OCI-LY7 (cell line): Measurements from ENCODE around the gene TPX2.

Experiments used
- CTCF ChIP-seq: fragments of 200-600 bp; sonication (generic); conservative IDR thresholded peaks from 2 replicates; pipeline ENCODE4 v1.5.1; 2014; ENCODE audit warnings: mild to moderate bottlenecking, antibody characterized with exemption, low read length, moderate library complexity, mixed read lengths
- EZH2phosphoT487 ChIP-seq: fragments of 200-600 bp; sonication (generic); IDR thresholded peaks from 2 replicates; pipeline ENCODE4 v1.6.1; 2018; ENCODE audit warnings: low read depth, borderline replicate concordance, mild to moderate bottlenecking, mixed run types, antibody characterized with exemption, low read length, moderate library complexity, mixed read lengths

- TF ChIP-seq EZH2phosphoT487 (no peak), CTCF (no peak)
Observed at GRCh38 chr20:31843881-31844280, 104.8 kb downstream of the TPX2 start.
